OCI-LY7 (cell line): ENCODE measurements around the gene OR51B4.
"Not testable (repeated sequence)": the region's sequence is repeated elsewhere in the genome, so short reads cannot be mapped to it uniquely, and the experiment has no call there.

ENCODE experiments used
- CTCF ChIP-seq: fragments of 200-600 bp; sonication (generic); conservative IDR thresholded peaks from 2 replicates; pipeline ENCODE4 v1.5.1; 2014; ENCODE audit warnings: mild to moderate bottlenecking, antibody characterized with exemption, low read length, moderate library complexity, mixed read lengths
- EZH2phosphoT487 ChIP-seq: fragments of 200-600 bp; sonication (generic); IDR thresholded peaks from 2 replicates; pipeline ENCODE4 v1.6.1; 2018; ENCODE audit warnings: low read depth, borderline replicate concordance, mild to moderate bottlenecking, mixed run types, antibody characterized with exemption, low read length, moderate library complexity, mixed read lengths

- TF ChIP-seq CTCF, EZH2phosphoT487: not testable (repeated sequence)
Observed at GRCh38 chr11:5253440-5253839, 48.3 kb downstream of the OR51B4 start.
